ENCODE measurements around the gene DENND1C.
A peak's percentile ranks its signal among the peaks of the same experiment; 100 is the strongest.
"Not testable (repeated sequence)": the region's sequence is repeated elsewhere in the genome, so short reads cannot be mapped to it uniquely, and the experiment has no call there.

Gene DENND1C

GRCh38 chr19:6481541-6482342, at the start of gene DENND1C:
DENND1C (minus strand) TSS chr19:6481787; CDS start chr19:6481695, 92 bp downstream.
- DNase-seq, result no peak

- DNase-seq, result no peak
Measured at GRCh38 chr19:6530386-6531162, 49.0 kb upstream of the DENND1C start, which contains the start of gene TNFSF9. TNFSF9 (plus strand) TSS chr19:6531026; CDS start chr19:6531037, 11 bp downstream.

- no peak for DNase-seq
Measured at GRCh38 chr19:6529937-6530385, 48.4 kb upstream of the DENND1C start.

- no peak for DNase-seq
Measured at GRCh38 chr19:6529351-6529750, 47.8 kb upstream of the DENND1C start.

GRCh38 chr19:6528544-6529121, 47.0 kb upstream of the DENND1C start:
- DNase-seq, result no peak

GRCh38 chr19:6527893-6528543, 46.4 kb upstream of the DENND1C start:
- DNase-seq, result no peak

GRCh38 chr19:6524311-6524710, 42.7 kb upstream of the DENND1C start:
- no peak for DNase-seq

- no peak for DNase-seq
Measured at GRCh38 chr19:6522712-6523111, 41.1 kb upstream of the DENND1C start.

- DNase-seq, result no peak
Measured at GRCh38 chr19:6521718-6522646, 40.4 kb upstream of the DENND1C start.

- DNase-seq, result no peak
Measured at GRCh38 chr19:6519289-6519688, 37.7 kb upstream of the DENND1C start.

GRCh38 chr19:6518145-6518911, 36.7 kb upstream of the DENND1C start:
- no peak for DNase-seq

- DNase-seq, result peak; percentile 34
Measured at GRCh38 chr19:6516659-6517291, 35.2 kb upstream of the DENND1C start.

- no peak for DNase-seq
Measured at GRCh38 chr19:6516018-6516658, 34.6 kb upstream of the DENND1C start.

GRCh38 chr19:6514926-6515544, 33.4 kb upstream of the DENND1C start:
- DNase-seq, result no peak

- DNase-seq, result no peak
Measured at GRCh38 chr19:6514089-6514488, 32.5 kb upstream of the DENND1C start.

GRCh38 chr19:6510618-6511017, 29.0 kb upstream of the DENND1C start:
- DNase-seq, result no peak

- DNase-seq, result no peak
Measured at GRCh38 chr19:6509118-6509971, 27.8 kb upstream of the DENND1C start.

GRCh38 chr19:6508028-6508771, 26.6 kb upstream of the DENND1C start:
- not testable (repeated sequence) for DNase-seq
